Kasumi-1 (cell line): ENCODE results near the gene TLR6.
A peak's percentile ranks its signal among the peaks of the same experiment; 100 is the strongest.

ENCODE experiments used
- DNase-seq, 2 experiments: peaks; one replicate each; lab custom pipeline; 2025; lab: John Stamatoyannopoulos, UW

TLR6 gene, protein sequence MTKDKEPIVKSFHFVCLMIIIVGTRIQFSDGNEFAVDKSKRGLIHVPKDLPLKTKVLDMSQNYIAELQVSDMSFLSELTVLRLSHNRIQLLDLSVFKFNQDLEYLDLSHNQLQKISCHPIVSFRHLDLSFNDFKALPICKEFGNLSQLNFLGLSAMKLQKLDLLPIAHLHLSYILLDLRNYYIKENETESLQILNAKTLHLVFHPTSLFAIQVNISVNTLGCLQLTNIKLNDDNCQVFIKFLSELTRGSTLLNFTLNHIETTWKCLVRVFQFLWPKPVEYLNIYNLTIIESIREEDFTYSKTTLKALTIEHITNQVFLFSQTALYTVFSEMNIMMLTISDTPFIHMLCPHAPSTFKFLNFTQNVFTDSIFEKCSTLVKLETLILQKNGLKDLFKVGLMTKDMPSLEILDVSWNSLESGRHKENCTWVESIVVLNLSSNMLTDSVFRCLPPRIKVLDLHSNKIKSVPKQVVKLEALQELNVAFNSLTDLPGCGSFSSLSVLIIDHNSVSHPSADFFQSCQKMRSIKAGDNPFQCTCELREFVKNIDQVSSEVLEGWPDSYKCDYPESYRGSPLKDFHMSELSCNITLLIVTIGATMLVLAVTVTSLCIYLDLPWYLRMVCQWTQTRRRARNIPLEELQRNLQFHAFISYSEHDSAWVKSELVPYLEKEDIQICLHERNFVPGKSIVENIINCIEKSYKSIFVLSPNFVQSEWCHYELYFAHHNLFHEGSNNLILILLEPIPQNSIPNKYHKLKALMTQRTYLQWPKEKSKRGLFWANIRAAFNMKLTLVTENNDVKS

GRCh38 chr4:38856524-38857337 lies at the start of gene TLR6:
TSS of gene TLR6 (minus strand) at chr4:38856817. CDS start at chr4:38829473, 27,344 bp downstream.
- DNase-seq = peak; percentile 72 to 73

GRCh38 chr4:38905652-38906385 lies 49.2 kb upstream of the TLR6 start:
- peak; percentile 35 to 37 for DNase-seq

GRCh38 chr4:38904682-38905081 lies 48.1 kb upstream of the TLR6 start:
- no peak for DNase-seq

GRCh38 chr4:38904090-38904666 lies 47.6 kb upstream of the TLR6 start:
- DNase-seq = no peak

GRCh38 chr4:38902695-38903094 lies 46.1 kb upstream of the TLR6 start:
- DNase-seq = peak; percentile 57 to 77

DNA sequence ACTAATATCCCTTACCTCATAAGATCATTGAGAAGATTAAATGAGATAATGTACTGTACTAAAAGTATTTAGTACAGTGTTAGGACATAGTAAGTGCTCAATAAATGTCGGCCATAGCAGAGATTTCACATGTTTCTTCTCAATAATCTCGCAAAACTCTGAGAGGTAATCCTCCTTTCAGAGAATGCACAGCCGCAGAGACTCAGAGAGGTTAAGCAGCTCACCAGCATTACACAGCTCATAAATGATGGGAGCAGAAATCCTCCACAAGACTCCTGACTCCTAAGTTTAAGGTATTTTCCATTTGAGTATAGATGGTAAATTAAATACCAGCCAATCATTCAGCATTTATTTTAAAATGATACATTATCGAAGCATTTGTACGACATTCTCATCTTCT lies 45.6 kb upstream of the TLR6 start:
- no peak for DNase-seq

DNA sequence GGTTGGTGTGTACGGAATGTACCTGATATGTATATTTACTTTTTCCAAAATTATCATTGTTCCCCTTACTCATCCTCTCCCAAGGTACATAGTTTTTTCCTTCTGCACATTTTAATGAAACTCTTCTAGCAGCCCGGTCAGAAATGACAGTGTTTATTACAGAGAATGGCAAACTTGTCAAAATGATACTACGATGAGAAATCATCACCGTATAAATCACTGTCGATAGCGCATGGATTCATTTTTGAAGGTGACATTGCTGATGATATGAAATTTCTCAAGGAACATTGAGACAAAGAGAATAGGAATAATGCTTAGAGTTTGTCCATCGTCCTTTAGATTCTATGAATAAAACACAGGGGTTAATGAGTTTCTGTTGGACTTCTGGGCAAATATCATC lies 41.6 kb upstream of the TLR6 start:
- DNase-seq = no peak

DNA sequence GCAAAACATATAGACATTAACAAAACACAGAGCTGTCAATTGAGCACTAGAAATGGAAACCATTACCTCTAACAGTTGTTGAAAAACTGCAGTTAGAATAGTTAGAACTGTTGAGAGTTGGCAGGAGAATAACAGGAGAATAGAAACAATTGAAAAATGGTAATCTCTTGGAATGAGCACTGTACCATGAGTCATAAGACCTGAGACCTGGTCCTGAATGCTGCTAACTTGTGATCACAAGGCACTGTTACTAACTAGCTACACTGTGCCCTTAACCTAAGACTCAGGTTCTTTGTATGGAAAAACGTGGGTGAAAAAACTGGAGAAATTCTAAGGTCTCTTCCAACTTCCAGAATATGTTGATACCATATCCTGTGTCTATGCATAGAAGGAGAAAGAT lies 40.3 kb upstream of the TLR6 start:
- DNase-seq = no peak

DNA sequence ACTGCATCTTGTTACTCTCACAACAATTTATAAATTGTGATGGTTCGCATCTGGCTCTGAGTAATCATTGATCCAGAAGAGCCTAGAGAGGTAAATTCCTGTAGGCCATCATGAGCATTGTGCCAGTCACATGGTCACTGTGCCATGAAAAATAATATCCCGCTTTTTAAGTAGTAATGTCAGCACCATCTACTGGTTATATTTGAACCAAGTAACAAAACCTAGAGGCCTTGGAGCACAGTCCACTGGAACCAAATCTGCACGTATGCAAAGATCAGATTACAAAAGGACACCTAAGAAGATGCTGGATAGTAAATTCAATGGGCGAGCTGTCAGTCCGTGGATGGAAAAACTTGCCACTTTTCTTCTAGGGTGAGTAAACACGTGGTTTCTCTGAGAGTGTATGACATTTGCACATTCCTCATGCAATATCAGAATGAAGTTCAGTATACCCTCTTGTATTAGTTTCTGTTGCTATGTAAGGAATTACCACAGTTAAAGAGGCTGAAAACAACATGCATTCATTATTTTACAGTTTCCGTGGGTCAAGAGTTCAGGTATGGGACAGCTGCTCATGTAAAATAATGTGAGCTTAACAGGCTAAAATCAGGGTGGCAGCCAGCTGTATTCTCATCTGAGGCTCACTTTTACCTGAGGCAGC lies 37.8 kb upstream of the TLR6 start:
- peak; percentile 17 to 25 for DNase-seq

GRCh38 chr4:38891051-38891983 lies 34.7 kb upstream of the TLR6 start:
- DNase-seq = no peak

DNA sequence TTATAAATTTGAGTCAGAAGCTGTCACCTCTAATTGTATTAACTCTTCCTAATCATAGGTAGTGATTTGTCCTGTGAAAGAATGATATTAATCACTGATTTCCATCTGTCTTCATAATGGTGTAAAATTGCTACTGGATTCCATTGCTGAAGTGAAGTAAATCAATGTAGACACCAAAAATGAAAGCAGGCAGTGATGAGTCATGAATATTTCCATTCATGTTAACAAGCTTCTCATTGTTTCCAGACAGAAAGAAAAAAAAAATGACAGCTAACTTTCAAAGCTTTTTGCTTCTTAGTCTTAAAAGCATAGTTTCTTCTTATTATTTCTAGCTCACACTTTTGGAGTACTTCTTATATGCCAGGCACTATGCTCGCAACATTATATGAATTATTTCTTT lies 32.5 kb upstream of the TLR6 start:
- no peak for DNase-seq

GRCh38 chr4:38884254-38884653 lies 27.6 kb upstream of the TLR6 start:
- no peak for DNase-seq

- DNase-seq = no peak
These were observed 20.0 kb upstream of the TLR6 start for GRCh38 chr4:38876636-38877035.

- peak; percentile 49 to 54 for DNase-seq
These were observed 16.8 kb upstream of the TLR6 start for GRCh38 chr4:38873290-38873944.

DNA sequence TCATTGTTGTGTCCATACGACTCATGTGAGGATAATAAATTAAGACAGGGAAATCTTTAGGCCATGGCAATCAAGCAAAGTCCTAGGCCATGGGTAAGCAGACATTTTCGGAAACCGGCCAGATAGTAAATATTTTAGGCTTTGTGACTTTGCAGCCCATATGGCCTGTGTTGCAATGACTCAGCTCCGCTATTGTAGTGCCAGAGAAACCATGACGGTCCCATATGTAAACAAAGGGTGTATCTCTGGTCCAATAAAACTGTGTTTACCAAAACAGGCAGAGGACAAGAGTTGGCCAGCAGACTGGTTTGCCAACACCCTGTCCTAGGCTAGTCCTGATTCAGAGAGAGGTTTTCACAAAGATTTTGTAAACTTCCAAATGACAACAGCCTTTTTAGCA lies 16.0 kb upstream of the TLR6 start:
- no peak for DNase-seq

GRCh38 chr4:38871593-38871992 lies 15.0 kb upstream of the TLR6 start:
- DNase-seq = no peak

DNA sequence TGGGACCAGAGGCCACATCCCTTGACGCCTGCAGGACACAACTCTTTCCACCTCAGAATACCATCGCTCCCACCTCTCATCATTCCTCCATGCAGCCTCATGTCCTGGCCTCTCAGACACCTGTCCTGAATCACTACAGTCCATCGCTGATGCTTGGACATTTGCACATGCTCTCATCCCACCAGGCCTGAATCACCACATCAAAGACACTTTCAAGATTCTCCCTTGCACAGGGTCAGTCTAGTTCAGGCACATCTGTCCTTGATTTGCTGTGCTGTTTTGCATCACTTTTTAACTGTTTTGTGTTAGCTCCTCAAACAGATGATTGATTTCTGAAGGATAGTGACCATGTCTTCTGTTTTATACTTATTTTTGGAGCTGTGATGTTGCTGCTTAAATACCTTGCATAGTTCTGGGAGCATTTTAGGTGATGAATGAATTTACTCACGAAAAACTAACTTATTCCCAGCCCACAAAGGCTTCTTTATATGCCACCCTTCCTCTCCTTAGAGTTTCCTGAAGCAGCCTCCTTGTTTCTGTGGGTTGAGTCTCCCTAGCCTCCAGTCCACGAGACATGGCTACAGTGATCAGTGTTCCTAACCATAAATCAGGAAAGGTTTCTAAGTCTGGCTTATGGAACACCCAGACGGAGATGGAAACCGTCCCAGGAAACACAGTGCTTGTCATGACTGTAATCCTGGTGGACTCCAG lies 13.6 kb upstream of the TLR6 start:
- no peak for DNase-seq

DNA sequence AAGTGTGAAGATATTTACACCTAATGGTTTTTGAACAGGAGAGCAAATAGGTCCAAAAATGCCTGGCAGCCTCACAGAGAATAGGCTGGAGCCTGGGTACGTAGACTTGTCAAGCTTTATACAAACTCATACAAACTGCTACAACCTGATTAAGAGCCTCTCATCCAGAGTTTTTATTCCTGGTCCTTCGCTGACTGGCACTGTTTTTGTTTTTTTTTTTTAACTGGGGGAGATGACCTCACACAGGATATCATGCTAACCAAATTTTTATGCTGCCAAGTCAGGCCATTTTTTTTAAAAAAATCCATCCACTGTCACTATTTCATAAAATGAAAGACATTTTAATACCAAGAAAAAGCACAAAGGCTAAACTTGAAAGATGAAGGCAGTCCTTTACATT lies 12.9 kb upstream of the TLR6 start:
- DNase-seq = no peak
